T-helper 2 cell treated with Interferon-gamma antibody and Interleukin-4, amounts not matched to agents 100 ng/mL and 5 ng/mL, for 36 hours (primary cell): ENCODE measurements around the gene OSTM1. TPM values are rescaled to one million over a fixed set of nuclear protein-coding genes. Genes with fewer than 3 reads are reported as not detected.

Experiments used
- intact Hi-C: fragments of 100-400 bp; cut with micrococcal nuclease; formaldehyde crosslinking; loops from one replicate; pipeline ENCODE4 v1.15.1; 2023
- total RNA-seq: library from RNA; stranded (reverse); gene quantifications from 2 replicates; pipeline ENCODE4 v1.2.3, GENCODE V29; 2022

Gene OSTM1
- total RNA-seq, 1 donor from 2014 or later = 22.1 TPM

GRCh38 chr6:108105571-108105970 lies 31.0 kb upstream of the OSTM1 start:
- intact Hi-C loops = no loop called here

DNA sequence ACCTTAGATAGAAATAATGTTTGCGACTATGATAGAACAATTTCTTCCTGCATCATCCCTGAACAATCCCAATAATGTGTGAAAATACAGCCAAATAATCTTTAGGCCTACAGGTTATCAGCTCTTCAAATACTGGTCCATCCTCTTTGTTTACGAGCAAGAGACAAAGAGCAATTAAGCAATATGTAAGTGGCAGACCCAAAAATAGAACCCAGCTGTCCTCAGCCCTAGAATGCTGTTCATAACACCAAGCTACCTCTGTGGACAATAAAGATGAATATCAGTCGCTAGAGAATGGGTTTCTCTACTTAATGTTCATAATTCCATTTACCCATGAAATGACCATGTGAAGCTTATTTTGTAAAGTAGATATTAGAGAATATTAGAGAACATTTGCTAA lies 28.4 kb upstream of the OSTM1 start:
- intact Hi-C loops = no loop called here

DNA sequence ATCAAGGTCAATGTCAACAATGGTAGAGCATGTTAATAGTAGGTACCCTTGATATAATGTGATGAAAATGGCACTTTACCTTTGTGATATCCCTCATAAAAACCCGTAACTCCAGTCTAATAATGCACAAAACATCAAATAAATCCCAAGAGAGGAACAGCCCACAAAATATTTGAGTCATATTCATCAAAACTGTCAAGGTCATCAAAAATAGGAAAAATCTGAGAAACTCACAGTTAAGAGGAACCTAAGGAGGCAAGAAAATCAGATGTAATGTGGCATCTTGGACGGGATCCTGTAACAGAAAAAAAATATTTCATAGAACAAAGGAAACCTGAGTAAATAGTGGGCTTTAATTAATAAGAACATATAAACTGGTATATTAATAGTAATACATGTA lies 25.5 kb upstream of the OSTM1 start:
- intact Hi-C loops = no loop called here

- intact Hi-C loops = no loop called here
These were observed 23.3 kb upstream of the OSTM1 start for GRCh38 chr6:108097882-108098281.

- intact Hi-C loops = no loop called here
These were observed 19.3 kb upstream of the OSTM1 start for GRCh38 chr6:108093781-108094300.

DNA sequence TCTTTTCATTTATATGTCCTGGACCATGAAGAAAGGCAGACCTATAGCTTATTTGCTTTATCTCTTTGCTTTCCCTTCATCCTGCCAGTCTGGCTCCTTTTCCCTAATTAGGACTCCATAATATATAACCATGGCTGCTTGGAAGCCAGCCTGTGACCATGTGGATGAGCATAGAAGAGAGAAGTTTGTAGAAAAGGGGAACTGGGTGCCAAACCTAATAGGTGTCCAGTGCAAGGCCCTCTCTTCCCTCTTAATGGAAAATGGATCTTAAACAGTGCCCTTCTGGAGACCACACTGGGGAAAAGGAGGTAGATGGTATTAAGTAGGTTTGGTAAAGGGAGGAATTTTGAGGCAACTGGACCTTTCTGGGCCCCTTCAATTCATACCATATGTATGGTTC lies 16.7 kb upstream of the OSTM1 start:
- intact Hi-C loops = no loop called here

DNA sequence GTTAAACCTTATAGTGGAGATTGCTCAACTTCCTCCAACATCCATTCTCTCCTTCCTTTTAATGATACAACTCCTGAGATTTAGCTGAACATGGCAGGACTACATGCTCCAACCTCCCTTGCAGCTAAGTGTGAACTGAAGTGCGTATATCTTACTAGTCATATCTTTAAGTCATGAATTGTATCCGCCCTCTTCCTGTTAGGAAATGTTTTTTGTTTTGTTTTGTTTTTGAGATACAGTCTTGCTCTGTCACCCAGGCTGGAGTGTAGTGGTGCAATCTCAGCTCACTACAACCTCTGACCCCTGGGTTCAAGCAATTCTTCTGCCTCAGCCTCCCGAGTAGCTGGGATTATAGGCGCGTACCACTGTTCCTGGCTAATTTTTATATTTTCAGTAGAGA lies 8.8 kb upstream of the OSTM1 start:
- intact Hi-C loops = no loop called here

GRCh38 chr6:108082539-108082938 lies 8.0 kb upstream of the OSTM1 start:
- intact Hi-C loops = no loop called here

DNA sequence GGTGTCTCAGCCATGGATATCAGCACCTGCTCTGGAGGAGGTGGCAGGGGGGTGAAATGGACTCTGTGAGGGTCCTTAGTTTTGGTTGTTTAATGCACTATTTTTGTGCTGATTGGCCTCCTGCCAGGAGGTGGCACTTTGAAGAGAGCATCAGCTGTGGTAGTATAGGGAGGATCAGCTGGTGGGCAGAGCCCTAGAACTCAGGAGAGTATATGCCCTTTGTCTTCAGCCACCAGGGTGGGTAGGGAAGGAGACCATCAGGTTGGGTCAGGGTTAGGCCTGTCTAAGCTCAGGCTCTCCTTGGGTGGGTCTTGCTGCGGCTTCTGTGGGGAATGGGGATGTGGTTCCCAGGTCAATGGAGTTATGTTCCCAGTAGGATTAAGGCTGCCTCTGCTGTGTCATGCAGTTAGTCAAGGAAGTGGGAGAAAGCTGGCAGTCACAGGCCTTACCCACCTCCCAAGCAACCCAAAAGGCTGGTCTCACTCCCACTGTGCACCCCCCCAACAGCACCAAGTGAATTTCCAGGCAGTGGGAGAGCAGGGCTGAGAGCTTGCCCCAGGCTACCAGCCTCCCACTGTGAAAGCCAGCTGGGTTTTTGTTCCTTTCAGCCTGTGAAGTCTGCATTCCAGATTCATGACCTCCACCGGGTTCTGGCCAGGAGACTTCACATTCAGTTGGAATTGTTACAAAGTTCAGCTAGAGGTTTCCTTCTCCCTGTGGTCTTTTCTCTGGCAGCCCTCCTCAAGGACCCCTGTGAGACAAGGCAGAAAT lies 5.7 kb upstream of the OSTM1 start:
- intact Hi-C loops = no loop called here

- intact Hi-C loops = no loop called here
These were observed 3.6 kb upstream of the OSTM1 start for GRCh38 chr6:108078191-108078590.

GRCh38 chr6:108074057-108074358 lies 533 bp downstream of the OSTM1 start:
- intact Hi-C loops = loop anchor here (1.0 to 5.0 kb wide), 5 partner anchors 116 to 615 kb away; partner anchors contain the start of genes AFG1L, PDSS2, SEC63 and SNX3

DNA sequence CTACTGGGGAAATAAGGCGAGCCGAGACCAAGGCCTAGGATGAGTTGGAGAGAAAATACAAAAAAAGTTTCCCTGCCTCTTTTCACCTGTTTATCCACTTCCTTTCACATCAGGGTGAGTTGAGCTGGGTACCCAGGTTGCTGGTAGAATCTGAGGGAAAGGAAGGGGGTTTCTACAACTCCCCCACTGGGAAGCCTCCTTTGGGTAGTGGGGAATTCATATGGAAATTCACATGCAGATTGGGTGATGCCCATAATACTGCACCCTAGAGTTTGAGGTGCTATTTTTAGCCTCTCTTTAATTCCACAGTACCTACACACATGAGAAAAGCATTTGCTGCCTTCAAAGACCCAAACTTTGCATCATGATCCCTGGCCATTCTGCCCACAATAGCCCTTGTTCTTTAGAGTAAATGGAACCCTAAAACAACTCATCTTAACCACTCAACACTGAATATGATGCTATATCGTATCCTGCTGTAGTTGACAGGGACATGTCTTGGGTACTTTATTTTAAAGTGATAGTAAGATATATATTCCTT lies 2.7 kb downstream of the OSTM1 start:
- intact Hi-C loops = loop anchor here (5.0 kb wide), 1 partner anchor 285 kb away; no protein-coding TSS in a partner anchor

- intact Hi-C loops = no loop called here
These were observed 5.9 kb downstream of the OSTM1 start for GRCh38 chr6:108068618-108069017.

DNA sequence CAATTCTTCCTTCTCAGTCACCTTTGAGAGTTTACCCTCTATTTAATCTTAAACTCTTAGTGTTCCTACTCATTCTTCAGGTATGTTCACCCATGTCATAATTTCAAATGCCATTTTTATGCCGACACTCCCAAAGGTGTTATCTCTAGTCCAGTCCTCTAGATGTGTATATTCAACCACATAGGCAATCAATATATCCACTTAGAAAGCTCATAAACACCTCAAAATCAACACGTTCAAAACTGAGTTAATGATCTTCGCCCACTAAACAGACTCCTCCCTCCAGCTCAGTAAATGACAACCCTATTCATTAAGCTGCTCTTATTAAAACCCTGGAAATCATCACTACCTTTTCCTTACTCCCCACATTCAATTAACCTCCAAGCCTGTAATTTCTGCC lies 6.4 kb downstream of the OSTM1 start:
- intact Hi-C loops = no loop called here

DNA sequence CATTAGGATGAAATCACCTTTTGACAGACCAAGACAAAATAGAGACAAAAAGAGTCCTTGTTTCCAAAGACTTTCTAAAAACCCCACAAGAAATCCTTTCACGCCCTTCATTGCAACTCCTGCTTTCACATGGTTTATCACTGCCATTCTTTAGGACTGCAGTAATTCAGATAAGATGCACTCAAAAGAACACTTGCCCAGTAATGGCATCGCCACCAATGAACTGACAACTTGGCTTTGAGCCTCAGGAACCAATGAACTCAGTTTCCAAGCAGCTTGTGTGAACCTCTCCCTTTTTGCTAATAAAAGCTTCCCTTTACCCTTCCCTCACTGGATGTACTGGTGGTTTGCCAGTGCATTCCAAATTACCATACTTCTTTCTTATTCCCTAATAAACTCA lies 21.8 kb downstream of the OSTM1 start:
- intact Hi-C loops = loop anchor here (10.0 kb wide), 1 partner anchor 188 kb away; no protein-coding TSS in a partner anchor

- intact Hi-C loops = loop anchor here (10.0 kb wide), 1 partner anchor 187 kb away; no protein-coding TSS in a partner anchor
These were observed 23.1 kb downstream of the OSTM1 start for GRCh38 chr6:108051481-108051880.

DNA sequence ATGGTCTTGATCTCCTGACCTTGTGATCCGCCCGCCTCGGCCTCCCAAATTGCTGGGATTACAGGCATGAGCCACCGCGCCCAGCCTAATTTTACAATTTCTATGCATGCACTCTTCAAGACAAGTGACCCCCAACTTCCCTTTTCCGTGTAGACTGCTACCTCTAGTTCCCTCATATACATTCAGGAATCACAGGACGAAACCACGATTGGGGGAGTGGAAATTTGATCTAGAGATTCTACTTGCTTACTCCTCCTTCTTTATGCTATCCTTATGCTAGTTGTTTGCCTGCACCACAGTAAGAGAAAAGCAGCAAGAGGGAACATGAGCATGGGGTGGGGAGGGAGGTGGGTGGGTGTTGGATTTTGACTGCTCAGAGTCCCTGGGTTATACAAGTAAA lies 34.9 kb downstream of the OSTM1 start:
- intact Hi-C loops = no loop called here

- intact Hi-C loops = no loop called here
These were observed 37.7 kb downstream of the OSTM1 start for GRCh38 chr6:108036884-108037283.

- intact Hi-C loops = no loop called here
These were observed 42.6 kb downstream of the OSTM1 start for GRCh38 chr6:108031968-108032367.

DNA sequence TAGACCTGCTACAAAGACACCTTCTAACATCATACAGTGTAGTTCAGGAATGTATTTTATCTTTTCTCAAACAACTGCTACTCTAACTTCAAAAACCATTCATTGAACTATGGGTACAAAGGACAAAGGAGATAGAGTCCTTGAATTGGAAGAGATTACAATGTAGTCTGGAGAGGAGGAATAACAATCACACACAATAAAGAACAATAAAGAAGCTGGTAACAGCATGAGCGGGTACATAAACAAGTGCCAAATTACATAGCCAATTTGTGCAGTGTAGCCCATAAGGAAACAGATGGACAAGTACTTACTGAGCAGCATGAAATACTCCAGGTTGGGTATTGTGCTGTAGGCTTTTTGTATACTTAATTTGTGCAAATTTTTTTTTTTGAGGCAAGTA lies 44.3 kb downstream of the OSTM1 start:
- intact Hi-C loops = no loop called here

- intact Hi-C loops = no loop called here
These were observed 45.2 kb downstream of the OSTM1 start for GRCh38 chr6:108029226-108029921.

DNA sequence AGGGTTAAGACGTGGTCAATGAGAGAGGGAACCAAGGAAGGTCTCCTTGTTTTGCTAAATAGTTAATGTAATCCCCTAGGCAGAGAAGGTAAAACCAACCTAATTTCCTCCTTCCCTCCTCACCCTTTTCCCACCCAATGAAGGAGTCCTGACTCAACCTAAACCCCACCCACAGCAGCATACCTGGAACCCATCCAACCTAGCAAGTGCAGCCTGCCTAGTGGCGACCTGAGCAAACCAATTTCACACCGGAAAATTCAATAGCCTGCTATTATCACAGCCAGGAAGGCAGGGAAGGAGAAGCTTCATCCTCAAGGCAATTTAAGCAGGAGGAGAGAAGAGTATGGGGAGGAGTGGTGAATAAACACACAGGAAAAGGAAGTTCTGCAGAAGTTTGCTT lies 46.9 kb downstream of the OSTM1 start:
- intact Hi-C loops = no loop called here
